A673 (cell line): ENCODE results near the gene SLC4A8. TPM values are rescaled to one million over a fixed set of nuclear protein-coding genes. Genes with fewer than 3 reads are reported as not detected.

Experiments used
- BruUV-seq: library from RNA; stranded (reverse); fragments of 400-500 nt; replicated peaks from 2 replicates; lab custom pipeline; 2021; lab: Mats Ljungman, UMichigan
- CTCF ChIA-PET: fragments of 300-600 bp; sonication (Branson Sonifier 250); formaldehyde crosslinking; loops from one replicate; lab custom pipeline; 2022; ENCODE audit warnings: antibody characterized with exemption; lab: Charles Lee
- POLR2A ChIA-PET: fragments of 300-600 bp; sonication (Branson Sonifier 250); formaldehyde crosslinking; loops from one replicate; lab custom pipeline; 2022; ENCODE audit warnings: antibody characterized with exemption; ENCODE audit not compliant: low non-redundant PET; lab: Charles Lee
- DNase-seq: peaks from one replicate; pipeline ENCODE4 v3.0.0-alpha.2; 2015; ENCODE audit warnings: low spot score
- H3K27ac ChIP-seq: fragments of 200-600 bp; sonication (generic); 2 replicates; pipeline ENCODE4 v1.5.1; 2016; ENCODE audit warnings: mixed run types, low read depth, mild to moderate bottlenecking, mixed read lengths, antibody characterized with exemption, low read length; ENCODE audit not compliant: poor library complexity, severe bottlenecking
- H3K27me3 ChIP-seq: fragments of 200-600 bp; sonication (generic); replicated peaks from 2 replicates; pipeline ENCODE4 v1.6.1; 2017; ENCODE audit warnings: mixed run types, low read depth, mild to moderate bottlenecking, mixed read lengths, antibody characterized with exemption, low read length; ENCODE audit not compliant: insufficient read depth, poor library complexity
- H3K36me3 ChIP-seq: fragments of 200-600 bp; sonication (generic); 2 replicates; pipeline ENCODE4 v1.6.1; 2016; ENCODE audit warnings: mixed run types, mild to moderate bottlenecking, mixed read lengths, antibody characterized with exemption, low read length; ENCODE audit not compliant: insufficient read depth, poor library complexity, severe bottlenecking
- H3K4me1 ChIP-seq: fragments of 200-600 bp; sonication (generic); 2 replicates; pipeline ENCODE4 v1.6.1; 2017; ENCODE audit warnings: mixed run types, mild to moderate bottlenecking, mixed read lengths, antibody characterized with exemption, low read length; ENCODE audit not compliant: insufficient read depth, poor library complexity, severe bottlenecking
- H3K4me3 ChIP-seq: fragments of 200-600 bp; sonication (generic); 2 replicates; pipeline ENCODE4 v1.5.1; 2016; ENCODE audit warnings: low read depth, mixed run types, mild to moderate bottlenecking, mixed read lengths, low read length; ENCODE audit not compliant: poor library complexity, severe bottlenecking
- H3K9me3 ChIP-seq: fragments of 200-600 bp; sonication (generic); 2 replicates; pipeline ENCODE4 v1.6.1; 2016; ENCODE audit warnings: mixed run types, low read depth, mild to moderate bottlenecking, mixed read lengths, antibody characterized with exemption, low read length; ENCODE audit not compliant: poor library complexity, severe bottlenecking
- CTCF ChIP-seq: fragments of 300-800, 200-600 bp; sonication (generic); conservative IDR thresholded peaks from 2 replicates; pipeline ENCODE4 v1.5.1; 2017; ENCODE audit warnings: low read depth, mild to moderate bottlenecking, antibody characterized with exemption, low read length, moderate library complexity, mixed read lengths
- EZH2 ChIP-seq: fragments of 200-600 bp; sonication (generic); IDR thresholded peaks from 2 replicates; pipeline ENCODE4 v1.6.1; 2017; ENCODE audit warnings: borderline replicate concordance, low read depth, mild to moderate bottlenecking, mixed read lengths, antibody characterized with exemption, low read length; ENCODE audit not compliant: poor library complexity, severe bottlenecking
- intact Hi-C: fragments of 100-400 bp; cut with micrococcal nuclease; formaldehyde crosslinking; loops from one replicate; pipeline ENCODE4 v1.10.0; 2022; ENCODE audit not compliant: unreplicated experiment
- total RNA-seq: library from RNA; stranded (reverse); gene quantifications from 2 replicates; pipeline ENCODE4 v1.2.3, GENCODE V29; 2021

SLC4A8 gene
- total RNA-seq, 1 experiment from 2014 or later: 0.73 TPM

GRCh38 chr12:51397670-51398069 lies 27.0 kb upstream of the SLC4A8 start:
- no peaks in the 10 kb centered on the region for H3K9me3 ChIP-seq
- H3K4me3 ChIP-seq: no peak overlapping the region
- TF ChIP-seq EZH2 (no peak), CTCF (no peak)
- no peaks in the 10 kb centered on the region for H3K27me3 ChIP-seq
- H3K36me3 ChIP-seq: no peaks in the 10 kb centered on the region
- intact Hi-C loops: no loop called here
- no peak for DNase-seq
- no peak overlapping the region for H3K27ac ChIP-seq
- ChIA-PET POLR2A (no interaction called here), CTCF (no interaction called here)
- no peaks in the 10 kb centered on the region for H3K4me1 ChIP-seq
- no TSS peak for BruUV-seq

- ChIA-PET CTCF (no interaction called here), POLR2A (interaction anchor here (0.6 kb wide), 1 partner anchor 10 kb away, joined by 9 read pairs; no protein-coding TSS in a partner anchor)
- H3K27ac ChIP-seq: no peak overlapping the region
- H3K9me3 ChIP-seq: no peaks in the 10 kb centered on the region
- no peaks in the 10 kb centered on the region for H3K36me3 ChIP-seq
- H3K27me3 ChIP-seq: no peaks in the 10 kb centered on the region
- no TSS peak for BruUV-seq
- no peak for DNase-seq
- TF ChIP-seq CTCF (no peak), EZH2 (no peak)
- H3K4me3 ChIP-seq: no peak overlapping the region
- intact Hi-C loops: no loop called here
- H3K4me1 ChIP-seq: no peaks in the 10 kb centered on the region
Measured at GRCh38 chr12:51399891-51400290, 24.7 kb upstream of the SLC4A8 start.

- H3K27ac ChIP-seq: no peak overlapping the region
- intact Hi-C loops: no loop called here
- no TSS peak for BruUV-seq
- POLR2A ChIA-PET: no interaction called here
- no peak overlapping the region for H3K4me3 ChIP-seq
- H3K4me1 ChIP-seq: no peaks in the 10 kb centered on the region
- H3K27me3 ChIP-seq: no peaks in the 10 kb centered on the region
- no peaks in the 10 kb centered on the region for H3K9me3 ChIP-seq
- TF ChIP-seq EZH2: no peak
- no peak for TF ChIP-seq CTCF
- DNase-seq: no peak
- CTCF ChIA-PET: no interaction called here
- no peaks in the 10 kb centered on the region for H3K36me3 ChIP-seq
Measured at GRCh38 chr12:51401020-51401419, 23.6 kb upstream of the SLC4A8 start.
